Osteoblast (primary cell): Measurements from ENCODE around the gene BTBD6. TPM values are rescaled to one million over a fixed set of nuclear protein-coding genes. Genes with fewer than 3 reads are reported as not detected.
A peak's percentile ranks its signal among the peaks of the same experiment; 100 is the strongest.

Source experiments
- DNase-seq: peaks from one replicate; pipeline ENCODE4 v3.0.0; 2011; ENCODE audit warnings: low spot score, mixed read lengths; ENCODE audit not compliant: insufficient read length; ENCODE audit errors: missing footprints
- H2AFZ ChIP-seq: 2 replicates; pipeline ENCODE4 v1.6.0; 2011; ENCODE audit warnings: mild to moderate bottlenecking, low read length
- H3K27ac ChIP-seq: 2 replicates; pipeline ENCODE4 v1.5.1; 2011; ENCODE audit warnings: mild to moderate bottlenecking, low read depth, low read length, moderate library complexity
- H3K27me3 ChIP-seq: 2 replicates; pipeline ENCODE4 v1.6.0; 2012; ENCODE audit warnings: mild to moderate bottlenecking, control low read depth, inconsistent platforms, low read length, moderate library complexity; ENCODE audit not compliant: insufficient read depth
- H3K36me3 ChIP-seq: 2 replicates; pipeline ENCODE4 v1.5.1; 2011; ENCODE audit warnings: mild to moderate bottlenecking, low read length, control low read depth, moderate library complexity; ENCODE audit not compliant: insufficient read depth
- H3K4me1 ChIP-seq: 2 replicates; pipeline ENCODE4 v1.5.1; 2011; ENCODE audit warnings: mild to moderate bottlenecking, low read length, control low read depth, moderate library complexity; ENCODE audit not compliant: insufficient read depth
- H3K4me2 ChIP-seq: 2 replicates; pipeline ENCODE4 v1.6.0; 2011; ENCODE audit warnings: mild to moderate bottlenecking, low read length; ENCODE audit not compliant: insufficient read depth
- H3K4me3 ChIP-seq: fragments of 200-600 bp; sonication (generic); 3 replicates; pipeline ENCODE4 v1.5.1; 2012; ENCODE audit warnings: mild to moderate bottlenecking, low read length, inconsistent platforms; ENCODE audit not compliant: insufficient read depth
- H3K79me2 ChIP-seq: 2 replicates; pipeline ENCODE4 v1.6.0; 2012; ENCODE audit warnings: mild to moderate bottlenecking, low read length, control low read depth, inconsistent platforms; ENCODE audit not compliant: insufficient read depth
- H3K9me3 ChIP-seq: 2 replicates; pipeline ENCODE4 v1.5.1; 2011; ENCODE audit warnings: low read depth, low read length, control low read depth
- H4K20me1 ChIP-seq: 2 replicates; pipeline ENCODE4 v1.6.0; 2012; ENCODE audit warnings: mild to moderate bottlenecking, low read length, control low read depth; ENCODE audit not compliant: insufficient read depth
- total RNA-seq: library from RNA; depleted of rRNA; stranded (reverse); fragments of >200 nt; gene quantifications from 2 replicates; pipeline ENCODE4 v1.2.3, GENCODE V29; 2012
- TF ChIP-seq, protein P1 (sequence below): IDR thresholded peaks from 2 replicates; pipeline ENCODE4 v1.5.1; 2011; ENCODE audit warnings: mild to moderate bottlenecking, low read depth, low read length, moderate library complexity; ENCODE audit errors: extremely low read depth

Gene BTBD6
- 54.3 and 60.1 TPM in 2 replicates for total RNA-seq

DNA sequence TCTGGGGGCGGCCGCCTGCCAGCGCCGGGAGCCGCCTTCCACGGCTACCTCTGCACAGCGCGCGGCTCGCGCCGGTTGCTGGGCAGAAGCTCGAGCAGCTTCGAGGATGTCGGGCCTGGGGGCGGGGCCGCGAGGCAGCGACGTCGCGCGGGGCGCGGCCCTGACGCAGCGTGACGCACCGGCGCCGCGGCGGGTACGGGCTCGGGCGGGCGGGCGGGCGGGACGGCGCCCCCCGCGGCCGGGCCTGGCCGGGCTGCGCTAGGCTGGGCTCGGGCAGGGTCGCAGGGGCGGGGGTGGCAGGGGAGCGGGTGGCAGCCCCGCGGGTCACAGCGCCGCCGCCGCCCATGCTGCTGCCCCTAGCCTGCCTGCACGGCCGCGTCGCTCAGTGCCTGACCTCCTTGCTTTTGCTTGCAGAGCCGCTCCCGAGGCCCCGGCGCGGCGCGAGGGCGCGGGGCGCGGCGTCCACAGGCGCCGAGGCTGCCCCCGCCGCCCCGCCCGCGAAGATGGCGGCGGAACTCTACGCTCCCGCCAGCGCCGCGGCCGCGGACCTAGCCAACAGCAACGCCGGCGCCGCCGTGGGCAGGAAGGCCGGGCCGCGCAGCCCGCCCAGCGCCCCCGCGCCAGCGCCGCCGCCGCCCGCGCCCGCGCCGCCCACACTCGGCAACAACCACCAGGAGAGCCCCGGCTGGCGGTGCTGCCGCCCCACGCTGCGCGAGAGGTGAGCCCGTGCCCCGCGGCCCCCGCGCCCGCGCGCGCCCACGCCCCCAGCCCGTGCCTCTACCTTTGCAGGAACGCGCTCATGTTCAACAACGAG is at the start of gene BTBD6:
BTBD6 (plus strand) TSS at position 166 of the 814 bp plus-strand sequence; CDS start at position 345, 179 bp downstream.
- peak within 1 kb of the TSS; percentile 91 for H3K4me2 ChIP-seq
- peaks cover 37% of the 10 kb centered on the region for H4K20me1 ChIP-seq
- H3K9me3 ChIP-seq = no peaks in the 10 kb centered on the region
- peak within 1 kb of the TSS; percentile 76 for H2AFZ ChIP-seq
- H3K4me3 ChIP-seq = peak within 1 kb of the TSS; percentile 75
- H3K4me1 ChIP-seq = peaks cover 3% of the 10 kb centered on the region
- no peaks in the 10 kb centered on the region for H3K27me3 ChIP-seq
- H3K79me2 ChIP-seq = peaks cover 46% of the 10 kb centered on the region
- DNase-seq = peak; percentile 100
- H3K27ac ChIP-seq = peak within 1 kb of the TSS; percentile 28
- TF ChIP-seq, protein P1, sequence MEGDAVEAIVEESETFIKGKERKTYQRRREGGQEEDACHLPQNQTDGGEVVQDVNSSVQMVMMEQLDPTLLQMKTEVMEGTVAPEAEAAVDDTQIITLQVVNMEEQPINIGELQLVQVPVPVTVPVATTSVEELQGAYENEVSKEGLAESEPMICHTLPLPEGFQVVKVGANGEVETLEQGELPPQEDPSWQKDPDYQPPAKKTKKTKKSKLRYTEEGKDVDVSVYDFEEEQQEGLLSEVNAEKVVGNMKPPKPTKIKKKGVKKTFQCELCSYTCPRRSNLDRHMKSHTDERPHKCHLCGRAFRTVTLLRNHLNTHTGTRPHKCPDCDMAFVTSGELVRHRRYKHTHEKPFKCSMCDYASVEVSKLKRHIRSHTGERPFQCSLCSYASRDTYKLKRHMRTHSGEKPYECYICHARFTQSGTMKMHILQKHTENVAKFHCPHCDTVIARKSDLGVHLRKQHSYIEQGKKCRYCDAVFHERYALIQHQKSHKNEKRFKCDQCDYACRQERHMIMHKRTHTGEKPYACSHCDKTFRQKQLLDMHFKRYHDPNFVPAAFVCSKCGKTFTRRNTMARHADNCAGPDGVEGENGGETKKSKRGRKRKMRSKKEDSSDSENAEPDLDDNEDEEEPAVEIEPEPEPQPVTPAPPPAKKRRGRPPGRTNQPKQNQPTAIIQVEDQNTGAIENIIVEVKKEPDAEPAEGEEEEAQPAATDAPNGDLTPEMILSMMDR = no peak
- peaks cover 37% of the 10 kb centered on the region for H3K36me3 ChIP-seq

DNA sequence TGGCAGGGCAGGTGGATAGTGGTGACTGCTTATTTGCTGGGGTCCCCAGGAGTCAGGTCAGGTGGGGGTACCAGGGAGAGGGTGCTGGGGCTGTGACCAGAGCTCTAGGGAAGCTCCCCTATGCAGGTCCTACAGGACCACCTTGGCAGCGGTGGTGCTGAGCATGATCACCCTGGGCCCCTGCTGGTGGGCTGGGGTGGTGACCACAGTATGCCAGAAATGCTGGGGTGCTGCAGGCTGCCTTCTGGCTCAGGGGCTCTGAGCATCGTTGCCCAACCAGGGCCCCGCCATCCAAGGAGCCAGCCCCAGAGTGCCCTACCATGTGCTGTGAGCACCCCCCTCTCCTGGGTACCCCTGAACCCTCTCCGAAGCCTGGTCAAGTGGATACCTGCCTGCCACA is 49.7 kb upstream of the BTBD6 start:
- Histone ChIP-seq H3K27me3 (peaks cover 24% of the 10 kb centered on the region), H3K27ac (no peak overlapping the region), H3K4me2 (no peak overlapping the region), H2AFZ (no peak overlapping the region), H4K20me1 (no peaks in the 10 kb centered on the region), H3K79me2 (no peaks in the 10 kb centered on the region), H3K9me3 (no peaks in the 10 kb centered on the region), H3K4me1 (no peaks in the 10 kb centered on the region), H3K4me3 (no peak overlapping the region), H3K36me3 (no peaks in the 10 kb centered on the region)
- no peak for DNase-seq
- TF ChIP-seq, protein P1 = no peak

DNA sequence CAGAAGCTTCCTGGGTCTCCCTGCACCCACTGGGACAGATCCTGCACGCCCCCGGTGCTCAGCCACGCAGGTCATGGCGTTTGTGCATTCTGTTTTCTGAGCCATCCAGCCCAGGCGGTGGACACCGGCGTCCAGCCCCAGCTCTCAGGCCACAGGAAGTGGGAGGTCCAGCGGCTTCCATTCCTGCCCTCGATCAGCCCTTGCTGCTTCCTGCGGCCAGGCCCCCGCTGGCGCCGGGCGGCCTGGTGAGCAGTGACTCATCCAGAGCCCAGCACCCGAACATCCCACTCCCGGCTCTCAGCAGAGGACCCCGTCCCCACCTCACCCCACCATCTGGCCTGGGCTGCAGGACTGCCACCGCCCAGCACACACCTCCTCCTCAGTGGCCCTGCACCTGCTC is 49.2 kb upstream of the BTBD6 start:
- no peaks in the 10 kb centered on the region for H3K9me3 ChIP-seq
- H3K4me3 ChIP-seq = no peak overlapping the region
- no peak overlapping the region for H3K4me2 ChIP-seq
- no peaks in the 10 kb centered on the region for H3K4me1 ChIP-seq
- H4K20me1 ChIP-seq = no peaks in the 10 kb centered on the region
- TF ChIP-seq, protein P1 = no peak
- peak overlapping the region; percentile 15 for H2AFZ ChIP-seq
- H3K27ac ChIP-seq = no peak overlapping the region
- DNase-seq = peak; percentile 98
- H3K79me2 ChIP-seq = no peaks in the 10 kb centered on the region
- H3K27me3 ChIP-seq = peaks cover 28% of the 10 kb centered on the region
- no peaks in the 10 kb centered on the region for H3K36me3 ChIP-seq

DNA sequence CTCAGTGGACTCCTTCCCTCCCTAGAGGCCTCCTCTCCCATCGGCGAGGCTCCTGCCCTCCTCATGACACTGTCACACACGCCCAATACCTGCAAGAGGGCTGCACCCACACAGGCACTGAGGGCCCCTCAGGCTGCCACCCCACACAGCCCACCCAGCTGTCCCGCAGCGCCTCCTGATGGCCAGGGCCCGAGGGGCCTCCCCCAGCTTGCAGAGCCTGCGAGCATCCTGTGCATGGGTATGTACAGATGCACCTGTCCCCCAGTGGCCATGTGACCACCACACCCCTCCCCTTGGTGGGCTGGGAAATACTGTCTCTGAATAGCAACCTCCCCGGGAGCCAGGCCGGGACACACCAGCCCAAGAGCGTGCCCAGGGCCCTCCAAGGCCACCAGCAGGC is 48.3 kb upstream of the BTBD6 start:
- peaks cover 7% of the 10 kb centered on the region for H3K4me1 ChIP-seq
- no peak overlapping the region for H3K27ac ChIP-seq
- no peaks in the 10 kb centered on the region for H3K36me3 ChIP-seq
- TF ChIP-seq, protein P1 = peak; percentile 7
- no peak for DNase-seq
- no peak overlapping the region for H3K4me3 ChIP-seq
- no peak overlapping the region for H3K4me2 ChIP-seq
- H2AFZ ChIP-seq = no peak overlapping the region
- no peaks in the 10 kb centered on the region for H3K9me3 ChIP-seq
- peaks cover 28% of the 10 kb centered on the region for H3K27me3 ChIP-seq
- H3K79me2 ChIP-seq = no peaks in the 10 kb centered on the region
- H4K20me1 ChIP-seq = no peaks in the 10 kb centered on the region
